Breast epithelium (tissue), 3 donors: Measurements from ENCODE around the gene CCDC148.

Source experiments
- POLR2A ChIP-seq: fragments of 450-650 bp; IDR thresholded peaks from one replicate; pipeline ENCODE4 v1.6.1; 2016; ENCODE audit warnings: antibody characterized with exemption, mild to moderate bottlenecking, moderate library complexity
- POLR2AphosphoS5 ChIP-seq, 3 donors: sonication (generic); formaldehyde crosslinking; IDR thresholded peaks; one replicate each; pipeline ENCODE4 v1.6.1; 2017; ENCODE audit warnings: antibody characterized with exemption in 3 of 3
- TF ChIP-seq, protein P1 (sequence below), 3 donors: fragments of 450-650 bp; IDR thresholded peaks; one replicate each; pipeline ENCODE4 v1.5.1; 2016 to 2017; ENCODE audit warnings: antibody characterized with exemption in 3 of 3, mild to moderate bottlenecking in 3 of 3, moderate library complexity in 3 of 3

DNA sequence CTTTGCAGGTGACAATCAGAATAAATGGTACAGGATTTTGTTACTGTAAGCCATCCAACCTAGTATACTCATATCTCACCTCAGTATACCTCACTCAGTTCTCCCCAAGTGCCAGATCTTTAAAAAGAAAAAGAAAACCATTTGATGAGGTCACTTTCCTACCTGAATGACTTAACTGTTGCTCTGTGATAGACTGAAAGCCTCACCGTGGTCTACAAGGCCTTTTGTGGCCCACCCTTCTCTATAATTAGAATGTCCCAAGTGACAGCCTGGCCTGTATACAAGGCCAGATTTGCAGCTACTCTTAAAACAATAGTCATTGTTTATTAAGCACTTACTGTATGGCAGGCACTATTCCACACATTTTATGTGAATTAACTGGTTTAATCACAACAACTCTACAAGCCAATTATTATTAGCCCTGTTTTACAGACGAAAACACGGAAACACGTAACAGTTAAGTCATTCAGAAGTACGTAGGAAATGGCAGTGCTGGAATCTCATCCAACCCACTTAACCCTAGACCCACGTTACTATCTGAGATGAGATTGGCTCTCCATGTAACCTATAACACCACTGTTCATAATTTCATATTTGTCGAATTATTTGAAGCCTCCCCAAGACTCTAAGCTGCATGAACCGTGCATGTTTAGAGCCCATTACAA is 28.5 kb upstream of the CCDC148 start:
- TF ChIP-seq, protein P1, sequence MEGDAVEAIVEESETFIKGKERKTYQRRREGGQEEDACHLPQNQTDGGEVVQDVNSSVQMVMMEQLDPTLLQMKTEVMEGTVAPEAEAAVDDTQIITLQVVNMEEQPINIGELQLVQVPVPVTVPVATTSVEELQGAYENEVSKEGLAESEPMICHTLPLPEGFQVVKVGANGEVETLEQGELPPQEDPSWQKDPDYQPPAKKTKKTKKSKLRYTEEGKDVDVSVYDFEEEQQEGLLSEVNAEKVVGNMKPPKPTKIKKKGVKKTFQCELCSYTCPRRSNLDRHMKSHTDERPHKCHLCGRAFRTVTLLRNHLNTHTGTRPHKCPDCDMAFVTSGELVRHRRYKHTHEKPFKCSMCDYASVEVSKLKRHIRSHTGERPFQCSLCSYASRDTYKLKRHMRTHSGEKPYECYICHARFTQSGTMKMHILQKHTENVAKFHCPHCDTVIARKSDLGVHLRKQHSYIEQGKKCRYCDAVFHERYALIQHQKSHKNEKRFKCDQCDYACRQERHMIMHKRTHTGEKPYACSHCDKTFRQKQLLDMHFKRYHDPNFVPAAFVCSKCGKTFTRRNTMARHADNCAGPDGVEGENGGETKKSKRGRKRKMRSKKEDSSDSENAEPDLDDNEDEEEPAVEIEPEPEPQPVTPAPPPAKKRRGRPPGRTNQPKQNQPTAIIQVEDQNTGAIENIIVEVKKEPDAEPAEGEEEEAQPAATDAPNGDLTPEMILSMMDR (IDR thresholded peaks at IDR 0.05) = no peak
- TF ChIP-seq POLR2A (no peak), POLR2AphosphoS5 (IDR thresholded peaks at IDR 0.05) (no peak)
